ENCODE data around the gene SAC3D1.

SAC3D1 gene

DNA sequence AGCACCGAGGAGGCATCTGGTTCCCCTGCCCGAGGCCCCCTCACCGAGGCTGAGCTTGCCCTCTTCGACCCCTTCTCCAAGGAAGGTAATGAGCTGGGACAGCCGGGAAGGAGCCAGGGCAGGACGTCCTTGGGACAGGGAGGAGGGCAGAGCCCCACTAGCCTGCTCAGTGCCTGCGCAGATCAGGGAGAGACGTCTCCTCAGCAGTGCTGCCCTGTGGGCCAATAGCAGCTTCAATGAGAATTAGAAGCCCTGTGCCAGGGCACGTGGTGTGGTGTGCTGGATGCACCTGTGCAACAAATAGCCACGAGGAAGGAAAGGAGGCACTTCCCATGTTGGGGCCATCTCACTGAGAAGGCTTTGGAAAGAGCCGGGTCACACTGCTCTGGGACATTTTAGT is 5.4 kb upstream of the SAC3D1 start:
- H3K36me3 ChIP-seq (replicated peaks) = no peaks in the 10 kb centered on the region
- in situ Hi-C loops (cut with MboI; ENCODE audit: low sequenced_read_pairs) = no loop called here

DNA sequence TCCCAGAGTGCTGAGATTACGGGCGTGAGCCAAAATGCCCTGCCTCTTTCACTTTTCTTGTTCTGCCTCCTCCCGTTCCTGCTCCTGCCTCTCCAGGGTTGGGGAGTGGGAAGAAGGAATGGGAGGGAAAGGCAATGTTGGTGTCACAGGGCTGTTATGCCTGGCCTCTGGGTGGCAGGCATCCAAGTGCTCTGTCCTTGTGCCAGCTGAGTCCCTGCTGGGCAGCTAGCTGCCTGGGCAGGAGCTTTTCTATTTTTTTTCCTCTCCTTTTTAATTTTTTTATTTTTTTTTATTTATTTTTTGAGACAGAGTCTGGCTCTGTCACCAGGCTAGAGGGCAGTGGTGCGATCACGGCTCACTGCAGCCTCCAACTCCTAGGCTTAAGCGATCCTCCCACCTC is 4.1 kb upstream of the SAC3D1 start:
- no peaks in the 10 kb centered on the region for H3K36me3 ChIP-seq (replicated peaks)
- in situ Hi-C loops (cut with MboI; ENCODE audit: low sequenced_read_pairs) = no loop called here
- no peaks in the 10 kb centered on the region for H3K9me3 ChIP-seq
- peaks cover 4% of the 10 kb centered on the region; the same call in 1 of the 2 replicates for H3K4me1 ChIP-seq
- H3K4me3 ChIP-seq = no peak overlapping the region
- H3K27me3 ChIP-seq (ENCODE audit: low read depth) = no peaks in the 10 kb centered on the region
- DNase-seq (ENCODE audit: low spot score in 2 of 2) = no peak

More for the DNA sequence above, 5.4 kb upstream of the SAC3D1 start:
- Histone ChIP-seq H3K4me3 (no peak overlapping the region), H3K4me1 (peaks cover 4% of the 10 kb centered on the region; the same call in 1 of the 2 replicates), H3K27me3 (ENCODE audit: low read depth) (no peaks in the 10 kb centered on the region), H3K9me3 (no peaks in the 10 kb centered on the region)
- no peak for DNase-seq (ENCODE audit: low spot score in 2 of 2)

DNA sequence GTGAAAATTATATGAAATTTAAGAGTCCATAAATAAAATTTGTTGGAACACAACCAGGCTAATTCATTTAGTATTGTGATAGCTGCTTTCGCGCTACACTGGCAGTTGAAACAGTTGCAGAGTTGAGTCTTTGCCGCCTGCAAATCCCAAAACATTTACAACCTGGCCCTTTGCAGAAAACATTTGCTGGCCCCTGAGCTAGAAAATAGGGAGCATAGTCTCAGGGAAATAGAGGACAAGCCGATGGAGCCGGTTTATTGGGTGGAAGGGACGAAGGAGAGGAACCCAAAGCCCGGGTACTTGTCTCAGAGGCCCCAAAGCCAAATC is 527 bp upstream of the SAC3D1 start:
- H3K4me3 ChIP-seq = peak overlapping the region; percentile 55
- in situ Hi-C loops (cut with MboI; ENCODE audit: low sequenced_read_pairs) = no loop called here
- no peaks in the 10 kb centered on the region for H3K9me3 ChIP-seq
- H3K4me1 ChIP-seq = peaks cover 13% of the 10 kb centered on the region
- DNase-seq (ENCODE audit: low spot score in 2 of 2) = no peak
- H3K36me3 ChIP-seq (replicated peaks) = peaks cover 20% of the 10 kb centered on the region
- H3K27me3 ChIP-seq (ENCODE audit: low read depth) = no peaks in the 10 kb centered on the region

DNA sequence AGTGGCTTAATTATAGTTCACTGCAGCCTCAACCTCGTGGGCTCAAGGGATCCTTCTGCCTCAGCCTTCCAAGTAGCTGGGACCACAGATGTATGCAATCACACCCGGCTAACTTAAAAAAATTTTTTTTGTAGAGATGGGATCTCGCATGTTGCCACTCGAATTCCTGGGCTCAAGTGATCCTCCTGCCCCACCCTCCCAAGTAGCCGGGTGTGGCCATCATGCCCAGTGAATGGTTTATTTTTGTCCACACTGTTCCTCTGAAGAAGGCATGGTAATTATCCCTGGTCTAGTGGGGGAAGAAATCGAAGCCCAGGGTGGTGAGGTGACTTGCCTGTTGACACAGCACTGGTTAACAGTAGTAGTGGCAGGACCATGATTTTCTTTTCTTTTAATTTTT is 1.9 kb downstream of the SAC3D1 start:
- H3K4me3 ChIP-seq = peak overlapping the region; percentile 55; the same call in 1 of the 2 replicates
- no peak for DNase-seq (ENCODE audit: low spot score in 2 of 2)
- in situ Hi-C loops (cut with MboI; ENCODE audit: low sequenced_read_pairs) = no loop called here
- H3K27me3 ChIP-seq (ENCODE audit: low read depth) = no peaks in the 10 kb centered on the region
- no peaks in the 10 kb centered on the region for H3K9me3 ChIP-seq
- H3K36me3 ChIP-seq (replicated peaks) = peaks cover 20% of the 10 kb centered on the region
- H3K4me1 ChIP-seq = peaks cover 13% of the 10 kb centered on the region

DNA sequence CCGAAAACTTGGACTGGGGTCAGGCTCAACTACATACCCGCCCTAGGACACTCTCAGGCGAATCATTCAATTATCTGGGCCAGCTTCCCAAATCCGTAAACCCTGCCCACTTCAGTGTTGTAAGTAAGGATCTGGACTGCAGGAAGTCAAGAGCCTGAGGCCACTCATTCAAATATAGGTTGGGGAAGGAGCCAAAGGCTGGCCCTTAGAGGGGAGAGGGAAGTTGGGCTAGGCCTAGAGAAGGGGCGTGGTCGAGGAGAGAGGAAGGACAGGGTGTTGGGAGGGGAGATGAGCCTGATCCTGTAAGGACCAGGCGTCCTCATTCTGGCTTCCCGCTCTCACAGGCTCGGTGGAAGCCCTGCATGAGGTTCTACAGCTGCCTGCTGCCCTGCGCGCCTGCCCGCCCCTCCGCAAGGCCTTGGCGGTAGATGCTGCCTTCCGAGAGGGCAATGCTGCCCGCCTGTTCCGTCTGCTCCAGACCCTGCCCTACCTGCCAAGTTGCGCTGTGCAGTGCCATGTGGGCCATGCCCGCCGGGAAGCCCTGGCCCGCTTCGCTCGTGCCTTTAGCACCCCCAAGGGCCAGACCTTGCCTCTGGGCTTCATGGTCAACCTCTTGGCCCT is 3.0 kb downstream of the SAC3D1 start:
- Histone ChIP-seq H3K27me3 (ENCODE audit: low read depth) (no peaks in the 10 kb centered on the region), H3K9me3 (no peaks in the 10 kb centered on the region), H3K4me3 (no peak overlapping the region), H3K4me1 (peaks cover 13% of the 10 kb centered on the region), H3K36me3 (replicated peaks) (peaks cover 20% of the 10 kb centered on the region)
- in situ Hi-C loops (cut with MboI; ENCODE audit: low sequenced_read_pairs) = no loop called here
- DNase-seq (ENCODE audit: low spot score in 2 of 2) = no peak

DNA sequence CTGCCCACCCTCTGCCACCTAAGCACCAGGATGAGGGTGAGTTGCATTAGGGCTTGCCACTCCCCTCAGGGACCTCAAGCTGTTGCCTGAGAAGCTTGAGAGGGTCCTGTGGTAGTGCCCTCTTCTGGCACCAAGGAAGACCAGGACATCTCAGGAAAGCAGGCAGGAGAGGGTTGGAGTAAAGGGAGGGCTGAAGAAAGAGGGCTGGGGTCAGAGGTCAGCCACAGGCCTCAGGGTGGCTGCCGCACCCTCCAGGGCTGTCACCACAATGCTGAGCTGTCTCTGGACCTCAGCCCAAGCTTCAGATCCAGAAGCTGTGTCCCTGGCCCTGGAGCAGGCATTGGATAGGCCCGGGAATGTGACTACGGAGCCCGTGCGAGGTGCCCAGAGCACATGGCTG is 4.1 kb downstream of the SAC3D1 start:
- H3K36me3 ChIP-seq (replicated peaks) = peaks cover 20% of the 10 kb centered on the region
- DNase-seq (ENCODE audit: low spot score in 2 of 2) = no peak
- H3K27me3 ChIP-seq (ENCODE audit: low read depth) = no peaks in the 10 kb centered on the region
- peaks cover 13% of the 10 kb centered on the region for H3K4me1 ChIP-seq
- no peak overlapping the region for H3K4me3 ChIP-seq
- no peaks in the 10 kb centered on the region for H3K9me3 ChIP-seq
- in situ Hi-C loops (cut with MboI; ENCODE audit: low sequenced_read_pairs) = no loop called here

DNA sequence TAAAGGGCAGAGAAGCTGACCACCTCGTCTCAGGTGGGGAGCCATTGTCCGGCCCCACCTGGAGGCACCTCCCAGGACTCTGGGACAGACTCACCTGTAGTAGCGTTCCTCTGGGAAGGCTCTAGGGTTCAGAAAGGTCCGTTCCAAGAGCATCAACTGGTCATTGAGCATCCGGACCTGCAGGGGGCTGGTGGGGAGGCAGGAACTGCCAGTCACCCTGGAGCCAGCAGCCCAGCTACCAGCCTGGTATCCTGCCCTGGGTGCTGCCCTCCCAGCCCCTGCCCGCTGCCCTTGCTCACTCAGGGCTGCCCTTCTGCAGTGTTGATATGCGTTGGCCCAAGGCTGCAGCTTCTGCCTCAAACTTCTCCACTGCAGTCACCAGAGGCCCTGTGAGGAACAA is 4.7 kb downstream of the SAC3D1 start:
- in situ Hi-C loops (cut with MboI; ENCODE audit: low sequenced_read_pairs) = no loop called here
- H3K36me3 ChIP-seq (replicated peaks) = peaks cover 20% of the 10 kb centered on the region
- no peak for DNase-seq (ENCODE audit: low spot score in 2 of 2)

DNA sequence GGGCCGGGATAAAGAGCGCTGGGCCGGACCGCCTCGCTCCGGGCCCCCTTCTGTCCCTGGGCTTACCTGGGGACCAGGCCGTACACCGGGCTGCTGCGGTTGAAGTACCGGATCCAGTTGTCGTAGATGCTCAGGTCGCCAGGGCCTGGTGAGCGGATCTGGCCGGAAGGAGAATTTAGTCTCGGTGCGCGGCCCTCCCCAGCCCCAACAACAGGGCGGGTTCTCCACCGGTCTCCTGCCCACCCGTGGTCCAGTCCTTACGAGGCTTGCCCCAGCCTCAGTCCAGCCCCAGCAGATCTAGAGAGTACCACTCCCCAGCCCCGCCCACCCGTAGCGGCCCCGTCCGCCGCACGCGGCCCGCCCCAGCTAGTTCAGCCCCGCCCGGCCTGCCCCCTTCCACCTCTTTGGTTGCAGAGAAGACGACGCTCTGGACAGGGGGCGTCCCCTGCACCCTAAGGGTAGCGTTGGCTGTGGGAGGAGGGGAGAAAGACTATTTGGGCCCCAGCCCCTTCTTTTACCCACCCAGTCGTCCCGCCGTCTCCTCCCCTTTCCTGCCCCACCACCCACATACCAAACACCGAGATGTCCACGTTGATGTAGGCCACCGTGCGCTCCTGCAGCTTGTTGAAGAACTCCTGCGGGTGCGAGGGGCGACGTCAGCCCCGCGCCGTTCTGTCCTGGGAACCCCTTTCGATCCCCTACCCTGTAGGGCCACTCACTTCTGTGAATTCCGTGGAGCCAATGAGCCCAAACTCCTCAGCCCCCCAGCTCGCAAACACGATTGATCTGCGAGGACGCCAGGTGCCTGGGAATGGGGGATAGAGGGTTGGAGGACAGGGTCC is 6.8 kb downstream of the SAC3D1 start:
- in situ Hi-C loops (cut with MboI; ENCODE audit: low sequenced_read_pairs) = no loop called here

More for the DNA sequence above, 4.7 kb downstream of the SAC3D1 start:
- H3K9me3 ChIP-seq = no peaks in the 10 kb centered on the region
- no peak overlapping the region for H3K4me3 ChIP-seq
- H3K4me1 ChIP-seq = peaks cover 9% of the 10 kb centered on the region
- H3K27me3 ChIP-seq (ENCODE audit: low read depth) = no peaks in the 10 kb centered on the region

DNA sequence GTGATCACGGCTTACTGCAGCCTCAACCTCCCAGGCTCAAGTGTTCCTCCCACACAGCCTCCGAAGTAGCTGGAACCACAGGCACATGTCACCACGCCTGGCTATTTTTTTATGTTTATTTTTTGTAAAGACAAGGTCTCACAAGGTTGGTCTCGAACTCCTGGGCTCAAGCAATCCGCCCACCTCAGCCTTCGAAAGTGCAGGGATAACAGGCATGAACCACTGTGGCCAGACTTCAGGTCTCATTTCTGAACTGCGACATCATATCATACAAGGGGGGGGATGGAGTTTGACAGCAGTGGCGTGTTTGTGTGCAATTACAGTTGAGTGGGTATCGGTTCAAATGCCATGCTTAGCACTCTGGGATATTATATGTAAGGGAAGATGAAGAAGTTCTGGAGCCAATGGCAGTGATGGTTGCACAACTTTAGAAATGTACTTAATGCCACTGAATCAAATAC is 10.4 kb downstream of the SAC3D1 start:
- in situ Hi-C loops (cut with MboI; ENCODE audit: low sequenced_read_pairs) = no loop called here
- Histone ChIP-seq H3K9me3 (no peaks in the 10 kb centered on the region), H3K4me3 (no peak overlapping the region), H3K27me3 (ENCODE audit: low read depth) (peaks cover 3% of the 10 kb centered on the region; the same call in 1 of the 2 replicates), H3K36me3 (replicated peaks) (no peaks in the 10 kb centered on the region), H3K4me1 (no peaks in the 10 kb centered on the region)
- DNase-seq (ENCODE audit: low spot score in 2 of 2) = no peak

More for the DNA sequence above, 6.8 kb downstream of the SAC3D1 start:
- Histone ChIP-seq H3K27me3 (ENCODE audit: low read depth) (no peaks in the 10 kb centered on the region), H3K4me1 (peaks cover 2% of the 10 kb centered on the region), H3K4me3 (no peak overlapping the region), H3K9me3 (no peaks in the 10 kb centered on the region), H3K36me3 (replicated peaks) (peaks cover 19% of the 10 kb centered on the region)
- no peak for DNase-seq (ENCODE audit: low spot score in 2 of 2)

DNA sequence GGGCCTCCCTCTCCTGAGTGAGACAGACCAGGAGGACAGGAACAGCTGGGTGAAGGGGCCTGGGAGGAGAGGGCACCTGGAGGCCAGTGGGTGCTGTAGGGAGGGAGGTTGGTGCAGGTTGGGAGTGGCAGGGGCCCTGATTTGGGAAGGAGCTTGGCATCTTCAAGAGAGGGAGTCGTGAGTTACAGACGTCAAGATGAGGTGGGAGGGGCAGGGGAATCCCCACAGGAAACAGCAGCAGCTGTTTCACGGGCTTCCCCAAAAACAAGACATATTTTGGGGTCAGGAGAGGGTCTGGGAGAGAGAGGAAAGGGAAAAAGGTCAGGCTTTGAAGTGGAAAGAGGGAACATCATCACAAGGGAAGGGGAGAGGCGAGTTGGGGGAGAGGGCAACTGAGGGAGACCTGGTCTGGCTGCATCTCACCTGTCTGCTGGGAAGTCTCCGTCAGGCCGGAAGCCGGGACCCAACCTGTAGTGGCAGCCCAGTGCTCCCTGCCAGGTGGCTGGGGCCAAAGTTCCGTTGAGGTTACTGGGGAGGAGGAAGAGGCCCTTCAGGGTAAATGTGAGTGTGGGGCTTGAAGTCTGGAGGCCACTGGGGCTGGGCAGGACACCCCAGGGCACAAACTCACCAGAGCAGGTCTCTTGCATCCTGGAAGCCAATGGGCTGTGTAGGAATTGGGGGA is 13.0 kb downstream of the SAC3D1 start:
- Histone ChIP-seq H3K9me3 (no peaks in the 10 kb centered on the region), H3K36me3 (replicated peaks) (no peaks in the 10 kb centered on the region), H3K4me1 (no peaks in the 10 kb centered on the region), H3K27me3 (ENCODE audit: low read depth) (peaks cover 3% of the 10 kb centered on the region; the same call in 1 of the 2 replicates), H3K4me3 (no peak overlapping the region)
- no peak for DNase-seq (ENCODE audit: low spot score in 2 of 2)
- in situ Hi-C loops (cut with MboI; ENCODE audit: low sequenced_read_pairs) = no loop called here

DNA sequence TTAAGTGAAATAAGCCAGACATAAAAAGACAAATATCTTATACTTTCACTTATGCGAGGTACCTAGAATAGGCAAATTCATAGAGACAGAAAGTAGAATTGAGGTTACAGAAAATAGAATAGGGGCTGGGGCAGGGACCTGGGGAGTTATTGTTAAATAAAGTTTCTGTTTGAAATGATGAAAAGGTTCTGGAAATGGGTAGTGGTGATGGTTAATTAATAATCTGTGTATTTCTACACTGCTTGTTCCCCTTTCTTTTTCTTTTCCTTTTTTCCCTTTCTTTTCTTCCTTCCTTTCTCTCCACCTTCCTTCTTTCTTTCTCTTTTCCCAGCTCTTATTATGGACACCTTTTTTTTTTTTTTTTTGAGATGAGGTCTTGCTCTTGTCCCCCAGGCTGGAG is 14.5 kb downstream of the SAC3D1 start:
- in situ Hi-C loops (cut with MboI; ENCODE audit: low sequenced_read_pairs) = no loop called here
- no peaks in the 10 kb centered on the region for H3K9me3 ChIP-seq
- no peaks in the 10 kb centered on the region for H3K4me1 ChIP-seq
- no peak for DNase-seq (ENCODE audit: low spot score in 2 of 2)
- H3K27me3 ChIP-seq (ENCODE audit: low read depth) = peaks cover 3% of the 10 kb centered on the region; the same call in 1 of the 2 replicates
- H3K36me3 ChIP-seq (replicated peaks) = no peaks in the 10 kb centered on the region
- H3K4me3 ChIP-seq = no peak overlapping the region

DNA sequence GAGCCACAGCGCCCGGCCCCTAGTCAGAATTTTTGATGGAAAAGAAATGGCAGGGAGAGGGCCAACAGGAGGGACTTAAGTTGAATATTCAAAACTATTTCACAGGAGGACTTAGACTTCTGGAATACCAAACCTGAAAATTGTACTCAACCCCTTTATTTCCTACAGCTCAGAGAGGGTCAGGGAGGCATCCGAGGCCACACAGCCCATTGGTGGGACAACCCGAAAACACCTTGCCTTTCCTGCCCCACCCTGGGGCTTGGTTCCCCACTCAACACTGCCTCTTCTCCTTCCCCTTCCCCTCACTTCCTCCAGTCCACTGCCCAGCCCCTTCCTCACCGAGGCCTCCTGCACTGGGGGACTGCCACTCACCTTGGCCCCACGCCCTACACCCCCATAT is 16.0 kb downstream of the SAC3D1 start:
- Histone ChIP-seq H3K4me1 (no peaks in the 10 kb centered on the region), H3K9me3 (no peaks in the 10 kb centered on the region), H3K36me3 (replicated peaks) (no peaks in the 10 kb centered on the region), H3K4me3 (no peak overlapping the region), H3K27me3 (ENCODE audit: low read depth) (peaks cover 3% of the 10 kb centered on the region; the same call in 1 of the 2 replicates)
- DNase-seq (ENCODE audit: low spot score in 2 of 2) = no peak
- in situ Hi-C loops (cut with MboI; ENCODE audit: low sequenced_read_pairs) = no loop called here

DNA sequence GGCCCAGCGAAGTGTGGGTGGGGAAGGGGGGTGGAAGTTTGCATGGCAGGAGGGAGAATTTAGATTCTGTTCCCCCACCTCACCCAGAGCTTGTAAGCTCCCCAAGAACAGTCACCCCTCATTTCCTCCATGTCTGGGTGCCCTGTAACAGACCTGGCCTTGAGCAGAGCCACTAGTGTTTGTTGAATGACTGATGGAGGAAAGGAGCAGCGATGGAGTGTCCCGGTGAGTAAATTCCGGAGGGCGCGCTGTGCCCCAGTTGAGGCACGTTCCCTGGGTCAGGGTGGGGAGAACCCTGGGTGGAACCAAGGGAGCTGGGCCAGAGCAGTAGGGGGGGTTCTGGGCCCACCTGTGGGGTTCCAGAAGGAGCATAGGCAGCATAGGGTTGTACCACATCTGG is 16.5 kb downstream of the SAC3D1 start:
- H3K4me3 ChIP-seq = no peak overlapping the region
- H3K36me3 ChIP-seq (replicated peaks) = no peaks in the 10 kb centered on the region
- peaks cover 3% of the 10 kb centered on the region; the same call in 1 of the 2 replicates for H3K27me3 ChIP-seq (ENCODE audit: low read depth)
- in situ Hi-C loops (cut with MboI; ENCODE audit: low sequenced_read_pairs) = no loop called here
- no peaks in the 10 kb centered on the region for H3K4me1 ChIP-seq
- no peak for DNase-seq (ENCODE audit: low spot score in 2 of 2)
- H3K9me3 ChIP-seq = no peaks in the 10 kb centered on the region

DNA sequence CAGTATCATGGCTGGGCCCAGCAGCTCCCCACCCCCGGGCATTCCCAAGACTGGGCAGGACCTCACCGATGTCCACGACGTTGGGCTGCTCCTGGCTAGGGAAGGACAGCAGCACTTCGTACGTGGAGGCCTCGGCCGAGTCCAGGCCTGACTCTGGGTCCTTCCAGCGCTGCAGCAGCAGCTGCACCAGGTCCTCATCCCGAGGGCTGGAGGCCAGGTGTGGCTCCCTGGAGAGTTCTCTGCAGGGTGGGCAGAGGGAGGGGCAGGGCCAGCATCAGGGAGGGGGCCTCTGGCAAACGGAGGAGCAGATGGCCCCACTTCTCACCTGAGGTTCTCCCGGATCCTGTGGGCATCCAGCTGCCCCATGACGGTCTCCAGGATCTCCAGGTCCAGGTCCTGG is 17.0 kb downstream of the SAC3D1 start:
- in situ Hi-C loops (cut with MboI; ENCODE audit: low sequenced_read_pairs) = no loop called here
- no peaks in the 10 kb centered on the region for H3K4me1 ChIP-seq
- H3K36me3 ChIP-seq (replicated peaks) = no peaks in the 10 kb centered on the region
- peaks cover 3% of the 10 kb centered on the region; the same call in 1 of the 2 replicates for H3K27me3 ChIP-seq (ENCODE audit: low read depth)
- no peak overlapping the region for H3K4me3 ChIP-seq
- DNase-seq (ENCODE audit: low spot score in 2 of 2) = no peak
- H3K9me3 ChIP-seq = no peaks in the 10 kb centered on the region

Measured in HAP-1 (cell line).